Neuronal stem cell (in vitro differentiated cells): ENCODE results near the gene SWSAP1.
"Not testable (repeated sequence)": the region's sequence is repeated elsewhere in the genome, so short reads cannot be mapped to it uniquely, and the experiment has no call there.

Experiments used
- DNase-seq: peaks from one replicate; pipeline ENCODE4 v3.0.0-alpha.2; 2013; ENCODE audit warnings: low spot score
- H2AFZ ChIP-seq: one replicate; pipeline ENCODE4 v1.6.1; 2013; ENCODE audit warnings: mild to moderate bottlenecking, low read length, inconsistent platforms
- H2AK5ac ChIP-seq: 2 replicates; pipeline ENCODE4 v1.6.1; 2013; ENCODE audit warnings: low read depth, mild to moderate bottlenecking, inconsistent platforms, low read length, moderate library complexity, mixed read lengths
- H2BK120ac ChIP-seq: 2 replicates; pipeline ENCODE4 v1.6.1; 2013; ENCODE audit warnings: low read depth, mild to moderate bottlenecking, inconsistent platforms, low read length, moderate library complexity, mixed read lengths
- H2BK12ac ChIP-seq: one replicate; pipeline ENCODE4 v1.6.1; 2013; ENCODE audit warnings: low read length, inconsistent platforms
- H2BK15ac ChIP-seq: 2 replicates; pipeline ENCODE4 v1.6.1; 2013; ENCODE audit warnings: mild to moderate bottlenecking, low read length, inconsistent platforms, mixed read lengths
- H2BK5ac ChIP-seq: one replicate; pipeline ENCODE4 v1.6.1; 2013; ENCODE audit warnings: inconsistent platforms, mild to moderate bottlenecking, low read length, moderate library complexity
- H3K14ac ChIP-seq: one replicate; pipeline ENCODE4 v1.6.1; 2013; ENCODE audit warnings: low read length, inconsistent platforms
- H3K18ac ChIP-seq: 2 replicates; pipeline ENCODE4 v1.6.1; 2013; ENCODE audit warnings: low read length, inconsistent platforms
- H3K23ac ChIP-seq: 2 replicates; pipeline ENCODE4 v1.6.1; 2013; ENCODE audit warnings: low read depth, mild to moderate bottlenecking, mixed read lengths, low read length, inconsistent platforms; ENCODE audit not compliant: poor library complexity
- H3K27ac ChIP-seq: replicated peaks from 3 replicates; pipeline ENCODE4 v1.5.1; 2013; ENCODE audit warnings: low read length, inconsistent platforms
- H3K27me3 ChIP-seq, 3 experiments: 2 replicates each; pipeline ENCODE4 v1.6.1; 2013; ENCODE audit warnings: low read length in 3 of 3, mild to moderate bottlenecking in 2 of 3, inconsistent platforms in 1 of 3, low read depth in 1 of 3, mixed read lengths in 1 of 3, moderate library complexity in 1 of 3; ENCODE audit not compliant: control insufficient read depth in 3 of 3, insufficient read depth in 3 of 3
- H3K36me3 ChIP-seq, 2 donors: replicated peaks in 1 of 2; 2 replicates each; pipeline ENCODE4 v1.6.1; 2013; ENCODE audit warnings: low read length in 2 of 2; ENCODE audit not compliant: control insufficient read depth in 2 of 2, insufficient read depth in 2 of 2
- H3K4ac ChIP-seq: 2 replicates; pipeline ENCODE4 v1.6.1; 2013; ENCODE audit warnings: inconsistent platforms, mild to moderate bottlenecking, low read length, moderate library complexity
- H3K4me1 ChIP-seq, 2 donors: 1 replicate in 1 of 2; 2 replicates in 1 of 2; pipeline ENCODE4 v1.6.1; 2013; ENCODE audit warnings: low read length in 2 of 2, low read depth in 1 of 2; ENCODE audit not compliant: control insufficient read depth in 2 of 2, insufficient read depth in 1 of 2
- H3K4me2 ChIP-seq: one replicate; pipeline ENCODE4 v1.6.1; 2013; ENCODE audit warnings: mild to moderate bottlenecking, low read length, inconsistent platforms; ENCODE audit not compliant: insufficient read depth, poor library complexity, severe bottlenecking
- H3K4me3 ChIP-seq, 2 donors: 2 replicates each; pipeline ENCODE4 v1.5.1; 2013; ENCODE audit warnings: low read length in 2 of 2, mild to moderate bottlenecking in 2 of 2, inconsistent platforms in 1 of 2, moderate library complexity in 1 of 2
- H3K79me1 ChIP-seq: one replicate; pipeline ENCODE4 v1.6.1; 2013; ENCODE audit warnings: low read depth, mild to moderate bottlenecking, inconsistent platforms, low read length, moderate library complexity
- H3K9ac ChIP-seq: one replicate; pipeline ENCODE4 v1.6.1; 2013; ENCODE audit warnings: mild to moderate bottlenecking, low read depth, low read length, inconsistent platforms; ENCODE audit not compliant: poor library complexity
- H3K9me3 ChIP-seq, 2 donors: replicated peaks in 1 of 2; 2 replicates each; pipeline versions ENCODE3 to v1.6.1; 2013; ENCODE audit warnings: low read length in 2 of 2, mild to moderate bottlenecking in 2 of 2, inconsistent platforms in 1 of 2, low read depth in 1 of 2, mixed read lengths in 1 of 2, moderate library complexity in 1 of 2; ENCODE audit not compliant: control insufficient read depth in 2 of 2, insufficient read depth in 1 of 2
- H4K8ac ChIP-seq: one replicate; pipeline ENCODE4 v1.6.1; 2013; ENCODE audit warnings: low read depth, mild to moderate bottlenecking, inconsistent platforms, low read length, moderate library complexity
- H4K91ac ChIP-seq: one replicate; pipeline ENCODE4 v1.6.1; 2013; ENCODE audit warnings: low read length, low read depth, mild to moderate bottlenecking, inconsistent platforms; ENCODE audit not compliant: poor library complexity
- WGBS, 2 donors: extraction: QIAGEN DNeasy Blood & Tissue Kit; methylation state at CpG; one replicate each; pipeline ENCODE4 v1.1.7; 2013; ENCODE audit warnings: missing lambda C conversion rate in 2 of 2, mixed read lengths in 1 of 2; ENCODE audit not compliant: insufficient read length in 2 of 2, insufficient replicate concordance in 1 of 2; ENCODE audit errors: extremely low coverage in 2 of 2; 5-methylcytosine and 5-hydroxymethylcytosine counted together

The SWSAP1 gene

GRCh38 chr19:11347546-11348039 lies 26.9 kb upstream of the SWSAP1 start:
- H3K9me3 ChIP-seq: peaks cover 8 to 12% of the 10 kb centered on the region in 2 donors
- no peaks in the 10 kb centered on the region for H3K79me1 ChIP-seq
- H2BK120ac ChIP-seq: no peak overlapping the region
- no peak for DNase-seq
- no peak overlapping the region for H3K23ac ChIP-seq
- no CpG with 5 or more reads among the region's 7 CpGs for WGBS, 2 donors
- no peak overlapping the region for H4K91ac ChIP-seq
- H2AFZ ChIP-seq: no peak overlapping the region
- no peak overlapping the region for H3K4me2 ChIP-seq
- H3K4me3 ChIP-seq: no peak overlapping the region
- no peaks in the 10 kb centered on the region for H3K27me3 ChIP-seq
- H3K36me3 ChIP-seq: peaks cover 0 to 2% of the 10 kb centered on the region in 2 donors
- no peak overlapping the region for H2BK5ac ChIP-seq
- H4K8ac ChIP-seq: no peak overlapping the region
- no peak overlapping the region for H2BK12ac ChIP-seq
- no peak overlapping the region for H2AK5ac ChIP-seq
- no peak overlapping the region for H3K18ac ChIP-seq
- H3K14ac ChIP-seq: no peak overlapping the region
- no peak overlapping the region for H3K27ac ChIP-seq
- no peak overlapping the region for H3K4ac ChIP-seq
- H2BK15ac ChIP-seq: no peak overlapping the region
- no peak overlapping the region for H3K9ac ChIP-seq
- peaks cover 8 to 13% of the 10 kb centered on the region in 2 donors for H3K4me1 ChIP-seq

- H2BK5ac ChIP-seq: no peak overlapping the region
- no peaks in the 10 kb centered on the region for H3K79me1 ChIP-seq
- no peaks in the 10 kb centered on the region for H3K27me3 ChIP-seq
- H3K14ac ChIP-seq: no peak overlapping the region
- no peak overlapping the region for H3K18ac ChIP-seq
- no peak overlapping the region for H4K91ac ChIP-seq
- no peak overlapping the region for H2BK120ac ChIP-seq
- DNase-seq: no peak
- no peak overlapping the region for H3K9ac ChIP-seq
- H4K8ac ChIP-seq: no peak overlapping the region
- H3K4ac ChIP-seq: no peak overlapping the region
- H3K4me3 ChIP-seq: no peak overlapping the region
- H3K36me3 ChIP-seq: peaks cover 0 to 2% of the 10 kb centered on the region in 2 donors
- H3K27ac ChIP-seq: no peak overlapping the region
- WGBS, 2 donors: no CpG with 5 or more reads among the region's 4 CpGs
- no peak overlapping the region for H2BK12ac ChIP-seq
- no peak overlapping the region for H2BK15ac ChIP-seq
- no peak overlapping the region for H2AFZ ChIP-seq
- peaks cover 8 to 13% of the 10 kb centered on the region in 2 donors for H3K4me1 ChIP-seq
- peaks cover 8 to 12% of the 10 kb centered on the region in 2 donors for H3K9me3 ChIP-seq
- H3K23ac ChIP-seq: peak overlapping the region; percentile 31
- peak overlapping the region; percentile 63 for H2AK5ac ChIP-seq
- no peak overlapping the region for H3K4me2 ChIP-seq
Measured at GRCh38 chr19:11349171-11349570, 25.3 kb upstream of the SWSAP1 start.

- WGBS, 2 donors: no CpG with 5 or more reads among the region's 4 CpGs
- H2AK5ac ChIP-seq, H2BK12ac ChIP-seq, H3K36me3 ChIP-seq, H3K4ac ChIP-seq, H3K27ac ChIP-seq, H3K4me3 ChIP-seq, H3K9ac ChIP-seq, H3K9me3 ChIP-seq, H4K91ac ChIP-seq, H4K8ac ChIP-seq, H2BK15ac ChIP-seq, H2BK120ac ChIP-seq, H3K4me1 ChIP-seq, H2AFZ ChIP-seq, DNase-seq, H3K14ac ChIP-seq, H3K79me1 ChIP-seq, H3K4me2 ChIP-seq, H3K27me3 ChIP-seq, H3K18ac ChIP-seq, H3K23ac ChIP-seq, H2BK5ac ChIP-seq: not testable (repeated sequence)
Measured at GRCh38 chr19:11354102-11354501, 20.4 kb upstream of the SWSAP1 start.

GRCh38 chr19:11355160-11356073 lies 19.0 kb upstream of the SWSAP1 start, which contains the start of gene PLPPR2:
Gene PLPPR2 (plus strand): TSS chr19:11355432. CDS start chr19:11357674, 2,242 bp downstream.
- Histone ChIP-seq H2BK5ac (no peak within 1 kb of the TSS), H2AK5ac (peak within 1 kb of the TSS; percentile 84), H2BK12ac (no peak within 1 kb of the TSS), H3K79me1 (no peaks in the 10 kb centered on the region), H3K9ac (peak within 1 kb of the TSS; percentile 85), H4K91ac (no peak within 1 kb of the TSS), H3K18ac (peak within 1 kb of the TSS; percentile 97), H3K4ac (no peak within 1 kb of the TSS), H3K23ac (peak within 1 kb of the TSS; percentile 73), H3K9me3 (no peaks in the 10 kb centered on the region), H2BK120ac (no peak within 1 kb of the TSS), H4K8ac (no peak within 1 kb of the TSS), H3K36me3 (no peaks in the 10 kb centered on the region), H3K4me1 (peaks cover 5 to 8% of the 10 kb centered on the region in 2 donors), H2BK15ac (no peak within 1 kb of the TSS), H3K4me2 (peak within 1 kb of the TSS; percentile 80), H3K4me3 (peak within 1 kb of the TSS; percentile 44 to 77), H2AFZ (peak within 1 kb of the TSS; percentile 88), H3K27ac (no peak within 1 kb of the TSS), H3K14ac (peak within 1 kb of the TSS; percentile 1), H3K27me3 (peaks cover 0 to 8% (median 0%) of the 10 kb centered on the region in 3 experiments)
- DNase-seq: peak; percentile 86
- WGBS, 2 donors: no CpG with 5 or more reads among the region's 62 CpGs
